CD4-positive, alpha-beta T cell (primary cell): ENCODE results near the gene HAUS1. TPM values are rescaled to one million over a fixed set of nuclear protein-coding genes. Genes with fewer than 3 reads are reported as not detected.

Source experiments
- ATAC-seq: fragments of 200-7000 bp; cut with Tn5 transposase; one replicate; pipeline ENCODE4 v1.10.0; 2022; ENCODE audit warnings: mild to moderate bottlenecking; ENCODE audit not compliant: poor library complexity
- CTCF ChIA-PET: fragments of 350-600 bp; sonication (Branson Sonifier 250); formaldehyde crosslinking; loops from one replicate; lab custom pipeline; 2021; ENCODE audit warnings: antibody characterized with exemption, inconsistent platforms; lab: Charles Lee
- POLR2A ChIA-PET: fragments of 350-600 bp; sonication (Branson Sonifier 250); formaldehyde crosslinking; loops from one replicate; lab custom pipeline; 2021; ENCODE audit warnings: antibody characterized with exemption, inconsistent platforms; lab: Charles Lee
- DNase-seq, 14 experiments: peaks; one replicate each; pipeline ENCODE4 v3.0.0-alpha.2; 2013 to 2020; ENCODE audit warnings: mixed read lengths in 2 of 14
- H3K27ac ChIP-seq, 2 donors: one replicate each; pipeline versions ENCODE4 v1.5.1 to v1.7.0; 2013; ENCODE audit warnings: low read length in 2 of 2, low read depth in 1 of 2, mild to moderate bottlenecking in 1 of 2
- H3K27me3 ChIP-seq, 2 experiments: 1 replicate in 1 of 2; 2 replicates in 1 of 2; pipeline versions ENCODE4 v1.6.1 to v1.7.0; 2013; ENCODE audit warnings: low read length in 2 of 2, control low read depth in 1 of 2, mild to moderate bottlenecking in 1 of 2, moderate library complexity in 1 of 2; ENCODE audit not compliant: insufficient read depth in 2 of 2, control insufficient read depth in 1 of 2
- H3K36me3 ChIP-seq: one replicate; pipeline ENCODE4 v1.6.1; 2013; ENCODE audit warnings: low read length, control low read depth; ENCODE audit not compliant: insufficient read depth
- H3K4me1 ChIP-seq: one replicate; pipeline ENCODE4 v1.6.1; 2013; ENCODE audit warnings: low read length, control low read depth; ENCODE audit not compliant: insufficient read depth
- H3K4me3 ChIP-seq: one replicate; pipeline ENCODE4 v1.5.1; 2013; ENCODE audit warnings: mild to moderate bottlenecking, low read length, moderate library complexity
- H3K9me3 ChIP-seq, 2 experiments: 1 replicate in 1 of 2; 2 replicates in 1 of 2; pipeline versions ENCODE4 v1.6.1 to v1.7.0; 2013; ENCODE audit warnings: low read length in 2 of 2, mild to moderate bottlenecking in 2 of 2, control low read depth in 1 of 2, moderate library complexity in 1 of 2; ENCODE audit not compliant: control insufficient read depth in 1 of 2, insufficient read depth in 1 of 2
- H3K27ac Mint-ChIP-seq: one replicate; pipeline ENCODE4 v1.8.0; 2020; ENCODE audit warnings: mixed read lengths
- H3K27me3 Mint-ChIP-seq: one replicate; pipeline ENCODE4 v1.8.0; 2021; ENCODE audit warnings: mixed read lengths
- H3K36me3 Mint-ChIP-seq: one replicate; pipeline ENCODE4 v1.8.0; 2021; ENCODE audit warnings: low read depth, mixed read lengths
- H3K4me1 Mint-ChIP-seq: one replicate; pipeline ENCODE4 v1.8.0; 2021; ENCODE audit warnings: low read depth, mixed read lengths
- H3K4me3 Mint-ChIP-seq: one replicate; pipeline ENCODE4 v1.8.0; 2020; ENCODE audit warnings: mild to moderate bottlenecking, mixed read lengths
- H3K9me3 Mint-ChIP-seq: one replicate; pipeline ENCODE4 v1.8.0; 2020; ENCODE audit warnings: mixed read lengths
- CTCF ChIP-seq: fragments of 200-600 bp; IDR thresholded peaks from one replicate; pipeline ENCODE4 v1.8.0; 2022; ENCODE audit warnings: antibody characterized with exemption, mild to moderate bottlenecking
- intact Hi-C, 2 experiments: fragments of 100-400 bp; cut with DNase I in 1 of 2; cut with micrococcal nuclease in 1 of 2; formaldehyde crosslinking; loops; one replicate each; pipeline versions ENCODE4 v1.15.1 to v1.9.0; 2023 to 2025; cut with DNase I, micrococcal nuclease
- polyA plus RNA-seq, 2 donors: library from polyadenylated mRNA; unstranded; fragments of 120-200 nt; gene quantifications; one replicate each; pipeline ENCODE4 v1.2.1, GENCODE V29; 2013
- total RNA-seq, 174 experiments: library from RNA in 2 of 174; stranded (reverse) in 2 of 174; gene quantifications; one replicate each; pipeline ENCODE4 v1.2.3 and lab custom pipeline; 2021 to 2026

Gene HAUS1
- total RNA-seq: 10 to 100 TPM in 1 of 2 experiments, 1 to 10 TPM in 1; 8.8 to 10.8 TPM
- polyA plus RNA-seq (2013, experiment 1 of 2): 23.6 TPM
- 23.3 TPM for polyA plus RNA-seq (2013, experiment 2 of 2)
- 3.6 to 60.0 (median 19.1) reads per million in 172 experiments for total RNA-seq (lab: John Stamatoyannopoulos, UW)

- Mint-ChIP-seq H3K9me3 (no peaks in the 10 kb centered on the region), H3K36me3 (peaks cover 41% of the 10 kb centered on the region), H3K27ac (peak within 1 kb of the TSS; percentile 95), H3K4me1 (peaks cover 47% of the 10 kb centered on the region), H3K4me3 (peak within 1 kb of the TSS; percentile 98), H3K27me3 (no peaks in the 10 kb centered on the region)
- H3K4me1 ChIP-seq: peaks cover 20% of the 10 kb centered on the region
- no peak for TF ChIP-seq CTCF
- peak within 1 kb of the TSS; percentile 80 for H3K4me3 ChIP-seq
- ATAC-seq (peak; percentile 96), DNase-seq (peak; percentile 58 to 89 (median 78))
- intact Hi-C loops: loop anchor here in 1 of 2 experiments (2.0 kb wide), 1 partner anchor 70 kb away; a partner anchor contains a TSS
- H3K9me3 ChIP-seq: no peaks in the 10 kb centered on the region
- peak within 1 kb of the TSS in 1 of 2 donors; percentile 23 for H3K27ac ChIP-seq
- peaks cover 3% of the 10 kb centered on the region for H3K36me3 ChIP-seq
- POLR2A ChIA-PET: interaction anchor here (0.7 kb wide), 1 partner anchor 9 kb away, joined by 3 read pairs; no protein-coding TSS in a partner anchor
- no peaks in the 10 kb centered on the region for H3K27me3 ChIP-seq
- CTCF ChIA-PET: interaction anchor here (1.8 to 2.2 kb wide), 2 partner anchors 10 to 69 kb away, joined by 6 to 9 read pairs; a partner anchor contains a TSS
These were observed at the start of gene HAUS1 for GRCh38 chr18:46104128-46104911. TSS of gene HAUS1 (plus strand) at chr18:46104385. CDS start at chr18:46104412, 27 bp downstream.

GRCh38 chr18:46054956-46055837 is 49.0 kb upstream of the HAUS1 start:
- intact Hi-C loops: no loop called here

More at GRCh38 chr18:46054956-46055837, 49.0 kb upstream of the HAUS1 start:
- H3K27me3 Mint-ChIP-seq: no peaks in the 10 kb centered on the region
- peak overlapping the region; percentile 58 for H3K27ac Mint-ChIP-seq
- ChIA-PET POLR2A (interaction anchor here (0.7 to 1.5 kb wide), 4 partner anchors 16 to 61 kb away, joined by 3 to 5 read pairs (median 4); no protein-coding TSS in a partner anchor), CTCF (interaction anchor here (1.0 to 1.6 kb wide), 3 partner anchors 8 to 42 kb away, joined by 3 to 4 read pairs (median 3); no protein-coding TSS in a partner anchor)
- H3K4me1 ChIP-seq: peaks cover 25% of the 10 kb centered on the region
- H3K4me3 ChIP-seq: no peak overlapping the region
- no peak for TF ChIP-seq CTCF
- no peaks in the 10 kb centered on the region for H3K36me3 ChIP-seq
- DNase-seq (peak in 3 of 14 experiments; percentile 27 to 51 (median 30)), ATAC-seq (no peak)
- no peak overlapping the region for H3K4me3 Mint-ChIP-seq
- peak overlapping the region in 1 of 2 donors; percentile 40 for H3K27ac ChIP-seq
- H3K9me3 ChIP-seq: peaks cover 0 to 3% of the 10 kb centered on the region in 2 experiments
- H3K9me3 Mint-ChIP-seq: no peaks in the 10 kb centered on the region
- H3K27me3 ChIP-seq: no peaks in the 10 kb centered on the region
- H3K36me3 Mint-ChIP-seq: no peaks in the 10 kb centered on the region
- peaks cover 35% of the 10 kb centered on the region for H3K4me1 Mint-ChIP-seq
